HepG2 (cell line): ENCODE measurements around the gene VGF. TPM values are rescaled to one million over a fixed set of nuclear protein-coding genes. Genes with fewer than 3 reads are reported as not detected.
A peak's percentile ranks its signal among the peaks of the same experiment; 100 is the strongest.

ENCODE experiments used
- ARNT2 ChIP-seq: sonication (generic); formaldehyde crosslinking; IDR thresholded peaks from 2 replicates; pipeline ENCODE4 v1.8.0; 2022; ENCODE audit warnings: mild to moderate bottlenecking, low read depth, missing genetic modification reagents, moderate library complexity
- EP300 ChIP-seq, 3 experiments: sonication (generic) in 1 of 3; formaldehyde crosslinking in 1 of 3; IDR thresholded peaks; 2 replicates each; pipeline versions ENCODE4 v1.5.1 to v1.6.1; 2011 to 2020; ENCODE audit warnings: low read depth in 2 of 3, low read length in 2 of 3, borderline replicate concordance in 1 of 3, improper control_type of control experiment in 1 of 3, mild to moderate bottlenecking in 1 of 3, missing genetic modification reagents in 1 of 3, moderate library complexity in 1 of 3
- MED1 ChIP-seq: sonication (generic); formaldehyde crosslinking; IDR thresholded peaks from 2 replicates; pipeline ENCODE4 v1.4.0; 2020; ENCODE audit warnings: missing genetic modification reagents
- MIER2 ChIP-seq: IDR thresholded peaks from 2 replicates; pipeline ENCODE4 v1.6.1; 2016; ENCODE audit warnings: missing biosample characterization, missing genetic modification reagents
- MTA1 ChIP-seq: sonication (generic); formaldehyde crosslinking; IDR thresholded peaks from 2 replicates; pipeline ENCODE4 v1.4.0; 2020; ENCODE audit warnings: missing genetic modification reagents, mild to moderate bottlenecking, borderline replicate concordance
- PITX1 ChIP-seq: sonication (generic); formaldehyde crosslinking; IDR thresholded peaks from 2 replicates; pipeline ENCODE4 v1.5.1; 2020; ENCODE audit warnings: mild to moderate bottlenecking, missing genetic modification reagents
- RCOR2 ChIP-seq: IDR thresholded peaks from 2 replicates; pipeline ENCODE4 v1.6.1; 2016; ENCODE audit warnings: missing biosample characterization, missing genetic modification reagents
- RORA ChIP-seq: sonication (generic); formaldehyde crosslinking; IDR thresholded peaks from 2 replicates; pipeline ENCODE4 v1.5.0; 2020; ENCODE audit warnings: mild to moderate bottlenecking, missing genetic modification reagents, moderate library complexity
- SAP130 ChIP-seq: IDR thresholded peaks from 2 replicates; pipeline ENCODE4 v1.6.1; 2016; ENCODE audit warnings: low read depth
- SCMH1 ChIP-seq: sonication (generic); formaldehyde crosslinking; IDR thresholded peaks from 2 replicates; pipeline ENCODE4 v1.9.0; 2021; ENCODE audit warnings: missing genetic modification reagents, mild to moderate bottlenecking, borderline replicate concordance
- ZBTB7A ChIP-seq: sonication (generic); formaldehyde crosslinking; IDR thresholded peaks from 2 replicates; pipeline ENCODE4 v1.8.0; 2022; ENCODE audit warnings: mild to moderate bottlenecking, missing genetic modification reagents
- ZNF143 ChIP-seq: sonication (generic); formaldehyde crosslinking; IDR thresholded peaks from 2 replicates; pipeline ENCODE4 v1.4.0; 2020; ENCODE audit warnings: missing genetic modification reagents
- ZNF382 ChIP-seq: sonication (generic); formaldehyde crosslinking; IDR thresholded peaks from 2 replicates; pipeline ENCODE4 v1.5.0; 2020; ENCODE audit warnings: missing genetic modification reagents, mild to moderate bottlenecking, borderline replicate concordance
- ZNF501 ChIP-seq: sonication (generic); formaldehyde crosslinking; IDR thresholded peaks from 2 replicates; pipeline ENCODE4 v1.5.1; 2020; ENCODE audit warnings: mild to moderate bottlenecking, moderate library complexity, missing genetic modification reagents
- ZNF629 ChIP-seq: sonication (generic); formaldehyde crosslinking; conservative IDR thresholded peaks from 2 replicates; pipeline ENCODE4 v1.5.0; 2020; ENCODE audit warnings: missing genetic modification reagents
- ZNF670 ChIP-seq: sonication (generic); formaldehyde crosslinking; IDR thresholded peaks from 2 replicates; pipeline ENCODE4 v1.8.0; 2022; ENCODE audit warnings: mild to moderate bottlenecking, missing genetic modification reagents, borderline replicate concordance
- ZNF674 ChIP-seq: sonication (generic); formaldehyde crosslinking; IDR thresholded peaks from 2 replicates; pipeline ENCODE4 v1.5.0; 2020; ENCODE audit warnings: low read depth, mild to moderate bottlenecking, missing genetic modification reagents
- polyA plus RNA-seq, 8 experiments: library from polyadenylated mRNA; depleted of rRNA in 3 of 8; stranded (reverse) in 7 of 8; unstranded in 1 of 8; fragments of >200 nt; fragmentation: Illumina TruSeq in 4 of 8; extraction: Trizol in 4 of 8; gene quantifications; 2 replicates each; pipeline versions ENCODE4 v1.2.1 to v1.2.3, GENCODE V29; 2011 to 2016; ENCODE audit warnings: low read depth in 4 of 8, missing spikeins in 1 of 8, mixed read lengths in 1 of 8; ENCODE audit not compliant: insufficient read depth in 1 of 8
- total RNA-seq, 5 experiments: library from RNA; depleted of rRNA; stranded (reverse); fragments of >200 nt; fragmentation: Illumina TruSeq; extraction: Trizol; gene quantifications; 2 replicates each; pipeline ENCODE4 v1.2.3, GENCODE V29; 2016; ENCODE audit warnings: low read depth in 1 of 5
- TF ChIP-seq, protein P1 (sequence below): IDR thresholded peaks from 2 replicates; pipeline ENCODE4 v1.6.1; 2016; ENCODE audit warnings: control low read depth
- TF ChIP-seq, protein P2 (sequence below), 2 experiments: fragments of 450-650 bp in 1 of 2; sonication (generic) in 1 of 2; formaldehyde crosslinking; IDR thresholded peaks; 2 replicates each; pipeline versions ENCODE4 v1.5.0 to v1.8.0; 2020 to 2022; ENCODE audit warnings: mild to moderate bottlenecking in 1 of 2, missing genetic modification reagents in 1 of 2
- TF ChIP-seq, protein P3 (sequence below): sonication (generic); formaldehyde crosslinking; IDR thresholded peaks from 2 replicates; pipeline ENCODE4 v1.4.0; 2020; ENCODE audit warnings: missing genetic modification reagents, borderline replicate concordance
- TF ChIP-seq, protein P4 (sequence below): sonication (generic); formaldehyde crosslinking; IDR thresholded peaks from 2 replicates; pipeline ENCODE4 v1.5.0; 2020; ENCODE audit warnings: mild to moderate bottlenecking, missing genetic modification reagents, borderline replicate concordance

The VGF gene
- total and polyA plus RNA-seq, 2 of the 13 experiments (the other 11 are each of a cell fraction or from before 2014, with no cell fraction given) = 0.12 to 0.46 TPM

DNA sequence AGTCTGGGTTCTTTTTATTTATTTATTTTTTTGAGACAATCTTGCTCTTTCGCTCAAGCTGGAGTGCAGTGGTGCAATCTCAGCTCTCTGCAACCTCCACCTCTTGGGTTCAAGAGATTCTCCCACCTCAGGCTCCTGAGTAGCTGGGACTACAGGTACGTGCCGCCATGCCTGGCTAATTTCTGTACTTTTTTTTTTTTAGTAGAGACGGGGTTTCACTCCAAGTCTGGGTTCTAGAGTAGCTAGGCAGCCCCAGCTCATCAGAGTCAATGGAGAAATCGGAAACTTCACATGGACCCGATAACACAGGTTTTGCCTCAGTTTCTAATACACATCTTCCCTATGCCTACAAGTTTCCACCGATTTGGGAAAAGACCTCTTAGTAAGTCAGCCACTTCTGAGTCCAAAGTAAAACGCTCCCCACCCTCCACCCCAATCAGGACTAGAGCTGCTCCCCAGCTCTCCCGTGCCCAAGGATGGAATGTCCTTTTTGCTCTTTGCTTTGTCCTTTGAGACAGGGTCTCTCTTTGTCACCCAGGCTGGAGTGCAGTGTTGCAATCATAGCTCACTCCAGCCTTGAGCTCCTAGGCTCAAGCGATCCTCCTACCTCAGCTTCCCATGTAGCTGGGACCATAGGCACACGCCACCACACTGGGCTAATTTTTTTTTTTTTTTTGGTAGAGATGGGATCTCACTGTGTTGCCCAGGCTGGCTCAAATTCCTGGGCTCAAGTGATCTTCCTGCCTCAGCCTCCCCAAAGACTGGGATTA is 42.3 kb downstream of the VGF start (continued):
- TF ChIP-seq ZNF143 (CRISPR knock-in tag) = 0 out of 2 replicates have a peak, but pooled peaks have one; percentile 27
- TF ChIP-seq SAP130 = peak; percentile 79
- TF ChIP-seq PITX1 (CRISPR knock-in tag) = peak; percentile 46; the same call in 1 of the 2 replicates
- peak; percentile 15; the same call in 1 of the 2 replicates for TF ChIP-seq ZNF501 (CRISPR knock-in tag)
- TF ChIP-seq, protein P1, sequence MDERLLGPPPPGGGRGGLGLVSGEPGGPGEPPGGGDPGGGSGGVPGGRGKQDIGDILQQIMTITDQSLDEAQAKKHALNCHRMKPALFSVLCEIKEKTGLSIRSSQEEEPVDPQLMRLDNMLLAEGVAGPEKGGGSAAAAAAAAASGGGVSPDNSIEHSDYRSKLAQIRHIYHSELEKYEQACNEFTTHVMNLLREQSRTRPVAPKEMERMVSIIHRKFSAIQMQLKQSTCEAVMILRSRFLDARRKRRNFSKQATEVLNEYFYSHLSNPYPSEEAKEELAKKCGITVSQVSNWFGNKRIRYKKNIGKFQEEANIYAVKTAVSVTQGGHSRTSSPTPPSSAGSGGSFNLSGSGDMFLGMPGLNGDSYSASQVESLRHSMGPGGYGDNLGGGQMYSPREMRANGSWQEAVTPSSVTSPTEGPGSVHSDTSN (CRISPR knock-in tag) = no peak
- no peak for TF ChIP-seq RORA (CRISPR knock-in tag)
- TF ChIP-seq MTA1 (CRISPR knock-in tag) = no peak
- TF ChIP-seq EP300 (IDR thresholded peaks at IDR 0.05; ENCODE audit: low read depth in 2 of 2, low read length in 2 of 2) = peak in 1 of 2 experiments; percentile 55; a peak in 2 of 4 replicates
- TF ChIP-seq EP300 (CRISPR knock-in tag; IDR thresholded peaks at IDR 0.05; ENCODE audit: borderline replicate concordance) = peak; percentile 52; the same call in 1 of the 2 replicates
- TF ChIP-seq ZNF382 (CRISPR knock-in tag) = no peak
- TF ChIP-seq, protein P2, sequence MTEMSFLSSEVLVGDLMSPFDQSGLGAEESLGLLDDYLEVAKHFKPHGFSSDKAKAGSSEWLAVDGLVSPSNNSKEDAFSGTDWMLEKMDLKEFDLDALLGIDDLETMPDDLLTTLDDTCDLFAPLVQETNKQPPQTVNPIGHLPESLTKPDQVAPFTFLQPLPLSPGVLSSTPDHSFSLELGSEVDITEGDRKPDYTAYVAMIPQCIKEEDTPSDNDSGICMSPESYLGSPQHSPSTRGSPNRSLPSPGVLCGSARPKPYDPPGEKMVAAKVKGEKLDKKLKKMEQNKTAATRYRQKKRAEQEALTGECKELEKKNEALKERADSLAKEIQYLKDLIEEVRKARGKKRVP (CRISPR knock-in tag; IDR thresholded peaks at IDR 0.05) = peak in 1 of 2 experiments; percentile 76; a peak in 2 of 4 replicates
- TF ChIP-seq, protein P3, sequence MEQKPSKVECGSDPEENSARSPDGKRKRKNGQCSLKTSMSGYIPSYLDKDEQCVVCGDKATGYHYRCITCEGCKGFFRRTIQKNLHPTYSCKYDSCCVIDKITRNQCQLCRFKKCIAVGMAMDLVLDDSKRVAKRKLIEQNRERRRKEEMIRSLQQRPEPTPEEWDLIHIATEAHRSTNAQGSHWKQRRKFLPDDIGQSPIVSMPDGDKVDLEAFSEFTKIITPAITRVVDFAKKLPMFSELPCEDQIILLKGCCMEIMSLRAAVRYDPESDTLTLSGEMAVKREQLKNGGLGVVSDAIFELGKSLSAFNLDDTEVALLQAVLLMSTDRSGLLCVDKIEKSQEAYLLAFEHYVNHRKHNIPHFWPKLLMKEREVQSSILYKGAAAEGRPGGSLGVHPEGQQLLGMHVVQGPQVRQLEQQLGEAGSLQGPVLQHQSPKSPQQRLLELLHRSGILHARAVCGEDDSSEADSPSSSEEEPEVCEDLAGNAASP = peak; percentile 57; the same call in 1 of the 2 replicates
- 0 out of 2 replicates have a peak, but pooled peaks have one; percentile 51 for TF ChIP-seq RCOR2 (CRISPR knock-in tag)
- no peak for TF ChIP-seq ZNF674
- TF ChIP-seq MED1 (CRISPR knock-in tag) = peak; percentile 89
- 0 out of 2 replicates have a peak, but pooled peaks have one; percentile 46 for TF ChIP-seq ZBTB7A
- TF ChIP-seq SCMH1 = no peak
- TF ChIP-seq ZNF629 = no peak
- TF ChIP-seq, protein P4, sequence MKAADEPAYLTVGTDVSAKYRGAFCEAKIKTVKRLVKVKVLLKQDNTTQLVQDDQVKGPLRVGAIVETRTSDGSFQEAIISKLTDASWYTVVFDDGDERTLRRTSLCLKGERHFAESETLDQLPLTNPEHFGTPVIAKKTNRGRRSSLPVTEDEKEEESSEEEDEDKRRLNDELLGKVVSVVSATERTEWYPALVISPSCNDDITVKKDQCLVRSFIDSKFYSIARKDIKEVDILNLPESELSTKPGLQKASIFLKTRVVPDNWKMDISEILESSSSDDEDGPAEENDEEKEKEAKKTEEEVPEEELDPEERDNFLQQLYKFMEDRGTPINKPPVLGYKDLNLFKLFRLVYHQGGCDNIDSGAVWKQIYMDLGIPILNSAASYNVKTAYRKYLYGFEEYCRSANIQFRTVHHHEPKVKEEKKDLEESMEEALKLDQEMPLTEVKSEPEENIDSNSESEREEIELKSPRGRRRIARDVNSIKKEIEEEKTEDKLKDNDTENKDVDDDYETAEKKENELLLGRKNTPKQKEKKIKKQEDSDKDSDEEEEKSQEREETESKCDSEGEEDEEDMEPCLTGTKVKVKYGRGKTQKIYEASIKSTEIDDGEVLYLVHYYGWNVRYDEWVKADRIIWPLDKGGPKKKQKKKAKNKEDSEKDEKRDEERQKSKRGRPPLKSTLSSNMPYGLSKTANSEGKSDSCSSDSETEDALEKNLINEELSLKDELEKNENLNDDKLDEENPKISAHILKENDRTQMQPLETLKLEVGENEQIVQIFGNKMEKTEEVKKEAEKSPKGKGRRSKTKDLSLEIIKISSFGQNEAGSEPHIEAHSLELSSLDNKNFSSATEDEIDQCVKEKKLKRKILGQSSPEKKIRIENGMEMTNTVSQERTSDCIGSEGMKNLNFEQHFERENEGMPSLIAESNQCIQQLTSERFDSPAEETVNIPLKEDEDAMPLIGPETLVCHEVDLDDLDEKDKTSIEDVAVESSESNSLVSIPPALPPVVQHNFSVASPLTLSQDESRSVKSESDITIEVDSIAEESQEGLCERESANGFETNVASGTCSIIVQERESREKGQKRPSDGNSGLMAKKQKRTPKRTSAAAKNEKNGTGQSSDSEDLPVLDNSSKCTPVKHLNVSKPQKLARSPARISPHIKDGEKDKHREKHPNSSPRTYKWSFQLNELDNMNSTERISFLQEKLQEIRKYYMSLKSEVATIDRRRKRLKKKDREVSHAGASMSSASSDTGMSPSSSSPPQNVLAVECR = peak; percentile 37; the same call in 1 of the 2 replicates
- TF ChIP-seq ARNT2 (CRISPR knock-in tag) = 0 out of 2 replicates have a peak, but pooled peaks have one; percentile 37
- no peak for TF ChIP-seq MIER2
- peak; percentile 72; the same call in 1 of the 2 replicates for TF ChIP-seq ZNF670 (CRISPR knock-in tag)
